OCI-LY7 (cell line): Measurements from ENCODE around the gene SORCS1.

Experiments
- CTCF ChIP-seq: fragments of 200-600 bp; sonication (generic); conservative IDR thresholded peaks from 2 replicates; pipeline ENCODE4 v1.5.1; 2014; ENCODE audit warnings: mild to moderate bottlenecking, antibody characterized with exemption, low read length, moderate library complexity, mixed read lengths
- EZH2phosphoT487 ChIP-seq: fragments of 200-600 bp; sonication (generic); IDR thresholded peaks from 2 replicates; pipeline ENCODE4 v1.6.1; 2018; ENCODE audit warnings: low read depth, borderline replicate concordance, mild to moderate bottlenecking, mixed run types, antibody characterized with exemption, low read length, moderate library complexity, mixed read lengths

GRCh38 chr10:106615081-106615480 is 549.4 kb downstream of the SORCS1 start:
- no peak for TF ChIP-seq CTCF
- no peak for TF ChIP-seq EZH2phosphoT487
